ENCODE measurements around the gene CACNG4. TPM values are rescaled to one million over a fixed set of nuclear protein-coding genes. Genes with fewer than 3 reads are reported as not detected.

The CACNG4 gene
- total RNA-seq, 1 donor from 2014 or later, result 0.34 TPM

- Mint-ChIP-seq H3K36me3 (no peaks in the 10 kb centered on the region), H3K9me3 (peaks cover 23% of the 10 kb centered on the region), H3K27ac (no peak within 1 kb of the TSS), H3K4me1 (peaks cover 5% of the 10 kb centered on the region), H3K27me3 (ENCODE audit: insufficient read depth, low read depth) (peaks cover 5% of the 10 kb centered on the region), H3K4me3 (no peak within 1 kb of the TSS)
- no peaks in the 10 kb centered on the region for H3K36me3 ChIP-seq
- H3K4me3 ChIP-seq, result no peak within 1 kb of the TSS
- no peak for DNase-seq (ENCODE audit: low spot score)
- H4K20me1 ChIP-seq (ENCODE audit: low read depth), result no peaks in the 10 kb centered on the region
- H3K9ac ChIP-seq, result no peak within 1 kb of the TSS
- TF ChIP-seq CTCF (IDR thresholded peaks at IDR 0.05) (no peak), EZH2phosphoT487 (IDR thresholded peaks at IDR 0.05) (no peak), EZH2 (IDR thresholded peaks at IDR 0.05) (no peak)
- no peaks in the 10 kb centered on the region for H3K27me3 ChIP-seq
- peaks cover 5% of the 10 kb centered on the region for H3K9me3 ChIP-seq (ENCODE audit: low read depth)
- no peak within 1 kb of the TSS for H3K4me2 ChIP-seq
- H2AFZ ChIP-seq (replicated peaks), result no peak within 1 kb of the TSS
- H3K79me2 ChIP-seq (ENCODE audit: low read depth), result no peaks in the 10 kb centered on the region
- no peaks in the 10 kb centered on the region for H3K4me1 ChIP-seq
- H3F3A ChIP-seq (ENCODE audit: low read depth), result no peaks in the 10 kb centered on the region
- H3K27ac ChIP-seq, result no peak within 1 kb of the TSS
These were observed 79.7 kb downstream of the CACNG4 start, which contains the start of gene CACNG1 for GRCh38 chr17:67044016-67044772. CACNG1 (plus strand) TSS chr17:67044554; CDS start chr17:67044661, 107 bp downstream.

- no peaks in the 10 kb centered on the region for H3K36me3 Mint-ChIP-seq
- Histone ChIP-seq H3K9me3 (ENCODE audit: low read depth) (peaks cover 5% of the 10 kb centered on the region), H2AFZ (replicated peaks) (no peak overlapping the region), H3K27me3 (no peaks in the 10 kb centered on the region), H3K4me3 (no peak overlapping the region), H3K9ac (no peak overlapping the region), H3K36me3 (no peaks in the 10 kb centered on the region), H3K4me2 (no peak overlapping the region), H3K27ac (no peak overlapping the region), H3K4me1 (no peaks in the 10 kb centered on the region), H3K79me2 (ENCODE audit: low read depth) (no peaks in the 10 kb centered on the region), H3F3A (ENCODE audit: low read depth) (no peaks in the 10 kb centered on the region), H4K20me1 (ENCODE audit: low read depth) (no peaks in the 10 kb centered on the region)
- peaks cover 6% of the 10 kb centered on the region for H3K27me3 Mint-ChIP-seq (ENCODE audit: insufficient read depth, low read depth)
- H3K27ac Mint-ChIP-seq, result no peak overlapping the region
- TF ChIP-seq EZH2 (IDR thresholded peaks at IDR 0.05) (no peak), EZH2phosphoT487 (IDR thresholded peaks at IDR 0.05) (no peak), CTCF (IDR thresholded peaks at IDR 0.05) (no peak)
- H3K4me1 Mint-ChIP-seq, result peaks cover 5% of the 10 kb centered on the region
- H3K9me3 Mint-ChIP-seq, result peaks cover 26% of the 10 kb centered on the region
- no peak overlapping the region for H3K4me3 Mint-ChIP-seq
- DNase-seq (ENCODE audit: low spot score), result no peak
These were observed 80.4 kb downstream of the CACNG4 start for GRCh38 chr17:67044940-67045339.

- no peaks in the 10 kb centered on the region for H3K27me3 ChIP-seq
- peaks cover 5% of the 10 kb centered on the region for H3K9me3 ChIP-seq (ENCODE audit: low read depth)
- no peaks in the 10 kb centered on the region for H3K79me2 ChIP-seq (ENCODE audit: low read depth)
- H3K4me2 ChIP-seq, result no peak overlapping the region
- TF ChIP-seq EZH2 (IDR thresholded peaks at IDR 0.05) (no peak), EZH2phosphoT487 (IDR thresholded peaks at IDR 0.05) (no peak), CTCF (IDR thresholded peaks at IDR 0.05) (no peak)
- Mint-ChIP-seq H3K27ac (no peak overlapping the region), H3K27me3 (ENCODE audit: insufficient read depth, low read depth) (peaks cover 6% of the 10 kb centered on the region), H3K4me1 (peaks cover 3% of the 10 kb centered on the region), H3K36me3 (no peaks in the 10 kb centered on the region), H3K9me3 (peaks cover 26% of the 10 kb centered on the region), H3K4me3 (no peak overlapping the region)
- no peak overlapping the region for H3K4me3 ChIP-seq
- H3K9ac ChIP-seq, result no peak overlapping the region
- no peaks in the 10 kb centered on the region for H3K4me1 ChIP-seq
- H3F3A ChIP-seq (ENCODE audit: low read depth), result no peaks in the 10 kb centered on the region
- DNase-seq (ENCODE audit: low spot score), result no peak
- H3K27ac ChIP-seq, result no peak overlapping the region
- H4K20me1 ChIP-seq (ENCODE audit: low read depth), result no peaks in the 10 kb centered on the region
- H2AFZ ChIP-seq (replicated peaks), result no peak overlapping the region
- no peaks in the 10 kb centered on the region for H3K36me3 ChIP-seq
These were observed 81.9 kb downstream of the CACNG4 start for GRCh38 chr17:67046398-67046797.
